HL-60 (cell line): ENCODE measurements around the gene MAPK10.

Experiments
- DNase-seq, 2 experiments: peaks; one replicate each; pipeline ENCODE4 v3.0.0-alpha.2; 2010 to 2020; ENCODE audit warnings: low read depth in 1 of 2, low spot score in 1 of 2
- H3K27ac ChIP-seq: fragments of 250-450 bp; sonication (Bioruptor Pico); replicated peaks from 2 replicates; pipeline ENCODE4 v1.5.1; 2020; ENCODE audit warnings: mild to moderate bottlenecking, moderate library complexity
- H3K27me3 ChIP-seq: fragments of 250-450 bp; sonication (Bioruptor Pico); 2 replicates; pipeline ENCODE4 v1.5.1; 2021; ENCODE audit warnings: mild to moderate bottlenecking, moderate library complexity; ENCODE audit not compliant: insufficient read depth, poor library complexity, severe bottlenecking
- H3K4me3 ChIP-seq: replicated peaks from 2 replicates; pipeline ENCODE4 v1.5.1; 2011; ENCODE audit warnings: mild to moderate bottlenecking, control low read depth, low read length; ENCODE audit not compliant: insufficient read depth
- CTCF ChIP-seq: IDR thresholded peaks from one replicate; pipeline ENCODE4 v1.5.1; 2011; ENCODE audit warnings: low read length, control low read depth, inconsistent platforms; ENCODE audit not compliant: insufficient read depth
- GABPA ChIP-seq: IDR thresholded peaks from 2 replicates; pipeline ENCODE4 v1.6.1; 2012; ENCODE audit warnings: low read depth
- POLR2AphosphoS5 ChIP-seq: IDR thresholded peaks from 2 replicates; pipeline ENCODE4 v1.6.1; 2012; ENCODE audit warnings: low read depth
- SPI1 ChIP-seq: IDR thresholded peaks from 2 replicates; pipeline ENCODE4 v1.6.1; 2012; ENCODE audit warnings: low read depth, mild to moderate bottlenecking, borderline replicate concordance
- TF ChIP-seq, protein P1 (sequence below): IDR thresholded peaks from 2 replicates; pipeline ENCODE4 v1.6.1; 2012; ENCODE audit warnings: low read depth; ENCODE audit not compliant: insufficient replicate concordance

MAPK10 gene

GRCh38 chr4:86366920-86367319 is 7.1 kb upstream of the MAPK10 start:
- H3K27ac ChIP-seq, result no peak overlapping the region
- TF ChIP-seq SPI1 (no peak), CTCF (no peak), GABPA (no peak), POLR2AphosphoS5 (no peak)
- TF ChIP-seq, protein P1, sequence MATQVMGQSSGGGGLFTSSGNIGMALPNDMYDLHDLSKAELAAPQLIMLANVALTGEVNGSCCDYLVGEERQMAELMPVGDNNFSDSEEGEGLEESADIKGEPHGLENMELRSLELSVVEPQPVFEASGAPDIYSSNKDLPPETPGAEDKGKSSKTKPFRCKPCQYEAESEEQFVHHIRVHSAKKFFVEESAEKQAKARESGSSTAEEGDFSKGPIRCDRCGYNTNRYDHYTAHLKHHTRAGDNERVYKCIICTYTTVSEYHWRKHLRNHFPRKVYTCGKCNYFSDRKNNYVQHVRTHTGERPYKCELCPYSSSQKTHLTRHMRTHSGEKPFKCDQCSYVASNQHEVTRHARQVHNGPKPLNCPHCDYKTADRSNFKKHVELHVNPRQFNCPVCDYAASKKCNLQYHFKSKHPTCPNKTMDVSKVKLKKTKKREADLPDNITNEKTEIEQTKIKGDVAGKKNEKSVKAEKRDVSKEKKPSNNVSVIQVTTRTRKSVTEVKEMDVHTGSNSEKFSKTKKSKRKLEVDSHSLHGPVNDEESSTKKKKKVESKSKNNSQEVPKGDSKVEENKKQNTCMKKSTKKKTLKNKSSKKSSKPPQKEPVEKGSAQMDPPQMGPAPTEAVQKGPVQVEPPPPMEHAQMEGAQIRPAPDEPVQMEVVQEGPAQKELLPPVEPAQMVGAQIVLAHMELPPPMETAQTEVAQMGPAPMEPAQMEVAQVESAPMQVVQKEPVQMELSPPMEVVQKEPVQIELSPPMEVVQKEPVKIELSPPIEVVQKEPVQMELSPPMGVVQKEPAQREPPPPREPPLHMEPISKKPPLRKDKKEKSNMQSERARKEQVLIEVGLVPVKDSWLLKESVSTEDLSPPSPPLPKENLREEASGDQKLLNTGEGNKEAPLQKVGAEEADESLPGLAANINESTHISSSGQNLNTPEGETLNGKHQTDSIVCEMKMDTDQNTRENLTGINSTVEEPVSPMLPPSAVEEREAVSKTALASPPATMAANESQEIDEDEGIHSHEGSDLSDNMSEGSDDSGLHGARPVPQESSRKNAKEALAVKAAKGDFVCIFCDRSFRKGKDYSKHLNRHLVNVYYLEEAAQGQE, result no peak
- no peaks in the 10 kb centered on the region for H3K27me3 ChIP-seq
- no peak for DNase-seq
- H3K4me3 ChIP-seq, result no peak overlapping the region

GRCh38 chr4:86362510-86362909 is 2.7 kb upstream of the MAPK10 start:
- no peak overlapping the region for H3K27ac ChIP-seq
- H3K27me3 ChIP-seq, result no peaks in the 10 kb centered on the region
- H3K4me3 ChIP-seq, result no peak overlapping the region
- TF ChIP-seq GABPA (no peak), POLR2AphosphoS5 (no peak), CTCF (no peak), SPI1 (no peak)
- TF ChIP-seq, protein P1, result no peak
- DNase-seq, result no peak

DNA sequence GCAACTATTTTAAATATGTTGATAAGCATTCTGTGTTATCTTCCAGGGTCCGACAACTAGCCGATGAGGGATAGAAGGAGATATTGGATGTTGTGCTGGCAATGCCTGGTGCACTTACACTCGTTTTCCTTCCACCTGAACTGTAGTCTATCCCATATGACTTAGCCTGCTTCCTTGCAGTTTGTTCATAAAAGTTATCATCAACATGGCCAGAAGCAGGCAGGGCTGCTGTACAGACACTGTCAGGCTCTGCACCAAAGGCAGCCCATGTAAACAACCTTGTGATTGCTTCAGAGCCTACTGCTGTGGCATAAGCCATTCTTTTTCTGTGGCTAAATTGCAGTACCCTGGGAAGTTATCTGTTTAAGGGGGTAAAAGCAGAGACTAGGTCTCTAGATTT is 1.6 kb downstream of the MAPK10 start:
- no peak for TF ChIP-seq CTCF
- no peak for TF ChIP-seq POLR2AphosphoS5
- no peak for TF ChIP-seq SPI1
- TF ChIP-seq, protein P1, result no peak
- no peak for TF ChIP-seq GABPA
- Histone ChIP-seq H3K27ac (no peak overlapping the region), H3K27me3 (no peaks in the 10 kb centered on the region), H3K4me3 (no peak overlapping the region)
- DNase-seq, result no peak
